Neural cell (in vitro differentiated cells): ENCODE measurements around the gene ARMC12.

Experiments used
- CTCF ChIP-seq: fragments of 450-650 bp; IDR thresholded peaks from 2 replicates; pipeline ENCODE4 v1.5.1; 2014; ENCODE audit warnings: antibody characterized with exemption, mild to moderate bottlenecking, moderate library complexity; ENCODE audit not compliant: poor library complexity, severe bottlenecking
- EP300 ChIP-seq: fragments of 450-650 bp; conservative IDR thresholded peaks from 2 replicates; pipeline ENCODE4 v1.6.1; 2014; ENCODE audit warnings: antibody characterized with exemption, mild to moderate bottlenecking, moderate library complexity; ENCODE audit not compliant: poor library complexity, severe bottlenecking
- MXI1 ChIP-seq: fragments of 450-650 bp; conservative IDR thresholded peaks from 2 replicates; pipeline ENCODE4 v1.6.1; 2014; ENCODE audit warnings: antibody characterized with exemption, mild to moderate bottlenecking; ENCODE audit not compliant: poor library complexity, severe bottlenecking
- POLR2AphosphoS5 ChIP-seq: IDR thresholded peaks from 2 replicates; pipeline ENCODE4 v1.6.1; 2012
- TAF1 ChIP-seq: IDR thresholded peaks from 2 replicates; pipeline ENCODE4 v1.6.1; 2012; ENCODE audit warnings: low read depth
- TF ChIP-seq, protein P1 (sequence below): IDR thresholded peaks from 2 replicates; pipeline ENCODE4 v1.6.1; 2012; ENCODE audit warnings: borderline replicate concordance

DNA sequence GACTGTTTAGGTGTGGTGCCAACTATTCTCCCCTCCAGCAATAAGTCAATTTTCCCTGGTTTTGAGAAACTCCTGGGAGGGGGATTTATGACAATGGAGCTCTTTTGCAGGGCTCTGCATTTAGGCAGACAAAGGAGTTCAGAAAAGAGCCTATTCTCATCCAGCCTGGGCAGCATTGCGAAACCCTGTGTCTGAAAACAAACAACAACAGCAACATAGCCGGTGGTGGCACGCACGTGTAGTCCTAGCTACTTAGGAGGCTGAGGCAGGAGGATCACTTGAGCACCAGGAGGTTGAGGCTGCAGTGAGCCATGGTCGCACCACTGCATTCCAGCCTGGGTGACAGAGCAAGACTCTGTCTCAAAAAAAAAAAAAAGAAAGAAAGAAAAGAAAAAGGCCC lies 53.9 kb downstream of the ARMC12 start:
- TF ChIP-seq CTCF = no peak
- TF ChIP-seq, protein P1, sequence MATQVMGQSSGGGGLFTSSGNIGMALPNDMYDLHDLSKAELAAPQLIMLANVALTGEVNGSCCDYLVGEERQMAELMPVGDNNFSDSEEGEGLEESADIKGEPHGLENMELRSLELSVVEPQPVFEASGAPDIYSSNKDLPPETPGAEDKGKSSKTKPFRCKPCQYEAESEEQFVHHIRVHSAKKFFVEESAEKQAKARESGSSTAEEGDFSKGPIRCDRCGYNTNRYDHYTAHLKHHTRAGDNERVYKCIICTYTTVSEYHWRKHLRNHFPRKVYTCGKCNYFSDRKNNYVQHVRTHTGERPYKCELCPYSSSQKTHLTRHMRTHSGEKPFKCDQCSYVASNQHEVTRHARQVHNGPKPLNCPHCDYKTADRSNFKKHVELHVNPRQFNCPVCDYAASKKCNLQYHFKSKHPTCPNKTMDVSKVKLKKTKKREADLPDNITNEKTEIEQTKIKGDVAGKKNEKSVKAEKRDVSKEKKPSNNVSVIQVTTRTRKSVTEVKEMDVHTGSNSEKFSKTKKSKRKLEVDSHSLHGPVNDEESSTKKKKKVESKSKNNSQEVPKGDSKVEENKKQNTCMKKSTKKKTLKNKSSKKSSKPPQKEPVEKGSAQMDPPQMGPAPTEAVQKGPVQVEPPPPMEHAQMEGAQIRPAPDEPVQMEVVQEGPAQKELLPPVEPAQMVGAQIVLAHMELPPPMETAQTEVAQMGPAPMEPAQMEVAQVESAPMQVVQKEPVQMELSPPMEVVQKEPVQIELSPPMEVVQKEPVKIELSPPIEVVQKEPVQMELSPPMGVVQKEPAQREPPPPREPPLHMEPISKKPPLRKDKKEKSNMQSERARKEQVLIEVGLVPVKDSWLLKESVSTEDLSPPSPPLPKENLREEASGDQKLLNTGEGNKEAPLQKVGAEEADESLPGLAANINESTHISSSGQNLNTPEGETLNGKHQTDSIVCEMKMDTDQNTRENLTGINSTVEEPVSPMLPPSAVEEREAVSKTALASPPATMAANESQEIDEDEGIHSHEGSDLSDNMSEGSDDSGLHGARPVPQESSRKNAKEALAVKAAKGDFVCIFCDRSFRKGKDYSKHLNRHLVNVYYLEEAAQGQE = no peak
- TF ChIP-seq MXI1 = no peak
- TF ChIP-seq EP300 = no peak
- TF ChIP-seq TAF1 = no peak
- TF ChIP-seq POLR2AphosphoS5 = no peak
